Keratinocyte (primary cell): ENCODE measurements around the gene SYT9. TPM values are rescaled to one million over a fixed set of nuclear protein-coding genes. Genes with fewer than 3 reads are reported as not detected.

Experiments used
- DNase-seq: peaks from one replicate; pipeline ENCODE4 v3.0.0-alpha.2; 2011; ENCODE audit warnings: low read depth, missing footprints, low spot score
- FAIRE-seq: peaks from 2 replicates; lab custom pipeline; 2011; peaks lifted over from hg19 to GRCh38; lab: Jason Lieb, UNC
- H2AFZ ChIP-seq: 2 replicates; pipeline ENCODE4 v1.6.0; 2012; ENCODE audit warnings: low read length, control low read depth, inconsistent platforms; ENCODE audit not compliant: control insufficient read depth
- H3K27ac ChIP-seq: 2 replicates; pipeline ENCODE4 v1.5.1; 2011; ENCODE audit warnings: low read length; ENCODE audit not compliant: control insufficient read depth, insufficient read depth
- H3K27me3 ChIP-seq: 3 replicates; pipeline ENCODE4 v1.6.0; 2011; ENCODE audit warnings: low read length; ENCODE audit not compliant: control insufficient read depth, insufficient read depth; ENCODE audit errors: extremely low read depth
- H3K36me3 ChIP-seq, 2 experiments: 2 replicates in 1 of 2; 3 replicates in 1 of 2; pipeline ENCODE4 v1.5.1; 2011; ENCODE audit warnings: low read length in 2 of 2, mild to moderate bottlenecking in 1 of 2; ENCODE audit not compliant: control insufficient read depth in 2 of 2, insufficient read depth in 2 of 2; ENCODE audit errors: extremely low read depth in 1 of 2
- H3K4me1 ChIP-seq: 3 replicates; pipeline ENCODE4 v1.5.1; 2011; ENCODE audit warnings: low read length; ENCODE audit not compliant: control insufficient read depth, insufficient read depth; ENCODE audit errors: extremely low read depth
- H3K4me2 ChIP-seq: 3 replicates; pipeline ENCODE4 v1.6.0; 2011; ENCODE audit warnings: low read depth, low read length; ENCODE audit not compliant: control insufficient read depth, insufficient read depth; ENCODE audit errors: extremely low read depth
- H3K4me3 ChIP-seq, 3 experiments: fragments of 200-600 bp in 1 of 3; sonication (generic) in 1 of 3; 2 replicates in 2 of 3; 3 replicates in 1 of 3; pipeline ENCODE4 v1.5.1; 2011 to 2016; ENCODE audit warnings: low read length in 3 of 3, mild to moderate bottlenecking in 3 of 3, control low read depth in 2 of 3, inconsistent platforms in 1 of 3, low read depth in 1 of 3, mixed read lengths in 1 of 3, mixed run types in 1 of 3, moderate library complexity in 1 of 3; ENCODE audit not compliant: control insufficient read depth in 2 of 3, insufficient read depth in 2 of 3; ENCODE audit errors: extremely low read depth in 1 of 3
- H3K79me2 ChIP-seq: 2 replicates; pipeline ENCODE4 v1.6.0; 2012; ENCODE audit warnings: low read length; ENCODE audit not compliant: control insufficient read depth, insufficient read depth
- H3K9ac ChIP-seq: 3 replicates; pipeline ENCODE4 v1.6.0; 2011; ENCODE audit warnings: low read length; ENCODE audit not compliant: control insufficient read depth, insufficient read depth; ENCODE audit errors: extremely low read depth
- H3K9me1 ChIP-seq: 3 replicates; pipeline ENCODE4 v1.6.0; 2011; ENCODE audit warnings: low read length; ENCODE audit not compliant: control insufficient read depth, insufficient read depth; ENCODE audit errors: extremely low read depth
- H3K9me3 ChIP-seq: 2 replicates; pipeline ENCODE4 v1.5.1; 2012; ENCODE audit warnings: low read depth, low read length; ENCODE audit not compliant: control insufficient read depth
- H4K20me1 ChIP-seq: 3 replicates; pipeline ENCODE4 v1.6.0; 2011; ENCODE audit warnings: low read length; ENCODE audit not compliant: control insufficient read depth, insufficient read depth; ENCODE audit errors: extremely low read depth
- EZH2 ChIP-seq: IDR thresholded peaks from one replicate; pipeline ENCODE4 v1.6.1; 2012; ENCODE audit warnings: inconsistent platforms, mild to moderate bottlenecking, low read length, moderate library complexity
- dilution Hi-C: fragments of 300-500 bp; cut with MboI; formaldehyde crosslinking; loops from one replicate; pipeline ENCODE4 v1.7.0; 2020; ENCODE audit warnings: low sequenced_read_pairs; ENCODE audit not compliant: extremely low pct_ligation_motif_present
- polyA plus RNA-seq, 5 experiments: library from polyadenylated mRNA; depleted of rRNA in 3 of 5; stranded (reverse) in 3 of 5; stranded (forward) in 1 of 5; unstranded in 1 of 5; fragments of >200 nt; gene quantifications; 1 replicate in 1 of 5; 2 replicates in 3 of 5; 3 replicates in 1 of 5; pipeline versions ENCODE4 v1.2.1 to v1.2.3, GENCODE V29; 2011 to 2012; ENCODE audit warnings: missing spikeins in 2 of 5, low read depth in 1 of 5, low replicate concordance in 1 of 5
- TF ChIP-seq, protein P1 (sequence below), 3 experiments: IDR thresholded peaks in 1 of 3; conservative IDR thresholded peaks in 1 of 3; optimal IDR thresholded peaks in 1 of 3; 2 replicates in 2 of 3; 3 replicates in 1 of 3; pipeline versions ENCODE3 to v1.5.1; 2011; ENCODE audit warnings: low read length in 3 of 3, mild to moderate bottlenecking in 3 of 3, moderate library complexity in 2 of 3, control low read depth in 1 of 3, inconsistent platforms in 1 of 3; ENCODE audit not compliant: insufficient read depth in 2 of 3; ENCODE audit errors: extremely low read depth in 1 of 3

SYT9 gene
- polyA plus RNA-seq, 1 donor (not counting 4 experiments of a cell fraction or from before 2014, with no cell fraction given), result not detected

- FAIRE-seq (no peak), DNase-seq (no peak)
- no peaks in the 10 kb centered on the region for H3K27me3 ChIP-seq
- H3K9ac ChIP-seq, result no peak overlapping the region
- TF ChIP-seq EZH2, result no peak
- TF ChIP-seq, protein P1, sequence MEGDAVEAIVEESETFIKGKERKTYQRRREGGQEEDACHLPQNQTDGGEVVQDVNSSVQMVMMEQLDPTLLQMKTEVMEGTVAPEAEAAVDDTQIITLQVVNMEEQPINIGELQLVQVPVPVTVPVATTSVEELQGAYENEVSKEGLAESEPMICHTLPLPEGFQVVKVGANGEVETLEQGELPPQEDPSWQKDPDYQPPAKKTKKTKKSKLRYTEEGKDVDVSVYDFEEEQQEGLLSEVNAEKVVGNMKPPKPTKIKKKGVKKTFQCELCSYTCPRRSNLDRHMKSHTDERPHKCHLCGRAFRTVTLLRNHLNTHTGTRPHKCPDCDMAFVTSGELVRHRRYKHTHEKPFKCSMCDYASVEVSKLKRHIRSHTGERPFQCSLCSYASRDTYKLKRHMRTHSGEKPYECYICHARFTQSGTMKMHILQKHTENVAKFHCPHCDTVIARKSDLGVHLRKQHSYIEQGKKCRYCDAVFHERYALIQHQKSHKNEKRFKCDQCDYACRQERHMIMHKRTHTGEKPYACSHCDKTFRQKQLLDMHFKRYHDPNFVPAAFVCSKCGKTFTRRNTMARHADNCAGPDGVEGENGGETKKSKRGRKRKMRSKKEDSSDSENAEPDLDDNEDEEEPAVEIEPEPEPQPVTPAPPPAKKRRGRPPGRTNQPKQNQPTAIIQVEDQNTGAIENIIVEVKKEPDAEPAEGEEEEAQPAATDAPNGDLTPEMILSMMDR (optimal IDR thresholded peaks at IDR 0.05 in 1 of 3, IDR thresholded peaks at IDR 0.05 in 1 of 3, conservative IDR thresholded peaks at IDR 0.05 in 1 of 3; ENCODE audit: extremely low read depth in 1 of 3, insufficient read depth in 2 of 3, low read length in 3 of 3), result no peak
- dilution Hi-C loops, result no loop called here
- no peaks in the 10 kb centered on the region for H4K20me1 ChIP-seq
- H3K4me2 ChIP-seq, result no peak overlapping the region
- no peaks in the 10 kb centered on the region for H3K4me1 ChIP-seq
- no peaks in the 10 kb centered on the region for H3K36me3 ChIP-seq
- no peaks in the 10 kb centered on the region for H3K9me3 ChIP-seq
- H3K4me3 ChIP-seq, result no peak overlapping the region
- no peak overlapping the region for H2AFZ ChIP-seq
- no peak overlapping the region for H3K27ac ChIP-seq
- H3K79me2 ChIP-seq, result no peaks in the 10 kb centered on the region
- no peaks in the 10 kb centered on the region for H3K9me1 ChIP-seq
Observed at GRCh38 chr11:7449211-7449840, 197.6 kb downstream of the SYT9 start.

GRCh38 chr11:7449841-7450214 lies 198.1 kb downstream of the SYT9 start:
- dilution Hi-C loops, result no loop called here
- no peaks in the 10 kb centered on the region for H3K36me3 ChIP-seq
- H3K79me2 ChIP-seq, result no peaks in the 10 kb centered on the region
- H3K9me3 ChIP-seq, result no peaks in the 10 kb centered on the region
- no peaks in the 10 kb centered on the region for H3K27me3 ChIP-seq
- no peaks in the 10 kb centered on the region for H3K9me1 ChIP-seq
- H3K9ac ChIP-seq, result no peak overlapping the region
- H3K4me1 ChIP-seq, result no peaks in the 10 kb centered on the region
- no peak for TF ChIP-seq EZH2
- TF ChIP-seq, protein P1 (optimal IDR thresholded peaks at IDR 0.05 in 1 of 3, IDR thresholded peaks at IDR 0.05 in 1 of 3, conservative IDR thresholded peaks at IDR 0.05 in 1 of 3; ENCODE audit: extremely low read depth in 1 of 3, insufficient read depth in 2 of 3, low read length in 3 of 3), result no peak
- H3K27ac ChIP-seq, result no peak overlapping the region
- no peaks in the 10 kb centered on the region for H4K20me1 ChIP-seq
- DNase-seq (no peak), FAIRE-seq (no peak)
- H2AFZ ChIP-seq, result no peak overlapping the region
- no peak overlapping the region for H3K4me3 ChIP-seq
- H3K4me2 ChIP-seq, result no peak overlapping the region
